H9 (cell line): ENCODE measurements around the gene LRRK1. TPM values are rescaled to one million over a fixed set of nuclear protein-coding genes. Genes with fewer than 3 reads are reported as not detected.

Experiments used
- DNase-seq: peaks from one replicate; pipeline ENCODE4 v3.0.0-alpha.2; 2017
- H2AFZ ChIP-seq: one replicate; pipeline ENCODE4 v1.6.1; 2013; ENCODE audit warnings: mild to moderate bottlenecking, low read length, control low read depth, moderate library complexity
- H2AK5ac ChIP-seq: 2 replicates; pipeline ENCODE4 v1.6.1; 2013; ENCODE audit warnings: low read length, control low read depth, mixed read lengths; ENCODE audit not compliant: insufficient read length
- H2BK120ac ChIP-seq: one replicate; pipeline ENCODE4 v1.6.1; 2013; ENCODE audit warnings: low read depth, mild to moderate bottlenecking, low read length, control low read depth, inconsistent platforms; ENCODE audit not compliant: poor library complexity, severe bottlenecking
- H2BK12ac ChIP-seq: 2 replicates; pipeline ENCODE4 v1.6.1; 2013; ENCODE audit warnings: low read length, control low read depth, mixed read lengths, low read depth; ENCODE audit not compliant: insufficient read length
- H2BK15ac ChIP-seq: 2 replicates; pipeline ENCODE4 v1.6.1; 2013; ENCODE audit warnings: low read depth, low read length, control low read depth
- H2BK20ac ChIP-seq: one replicate; pipeline ENCODE4 v1.6.1; 2013; ENCODE audit warnings: low read depth, mild to moderate bottlenecking, low read length, control low read depth, inconsistent platforms; ENCODE audit not compliant: poor library complexity, severe bottlenecking
- H2BK5ac ChIP-seq: 2 replicates; pipeline ENCODE4 v1.6.1; 2013; ENCODE audit warnings: low read length, control low read depth, mixed read lengths; ENCODE audit not compliant: insufficient read length
- H3K14ac ChIP-seq: 2 replicates; pipeline ENCODE4 v1.6.1; 2013; ENCODE audit warnings: low read length, control low read depth; ENCODE audit not compliant: insufficient read depth
- H3K18ac ChIP-seq: 2 replicates; pipeline ENCODE4 v1.6.1; 2013; ENCODE audit warnings: low read depth, mild to moderate bottlenecking, mixed read lengths, low read length, control low read depth; ENCODE audit not compliant: insufficient read length
- H3K23ac ChIP-seq: 2 replicates; pipeline ENCODE4 v1.6.1; 2013; ENCODE audit warnings: low read length, control low read depth, mixed read lengths, low read depth; ENCODE audit not compliant: insufficient read length
- H3K23me2 ChIP-seq: 2 replicates; pipeline ENCODE4 v1.6.1; 2013; ENCODE audit warnings: low read depth, mild to moderate bottlenecking, mixed read lengths, low read length, control low read depth; ENCODE audit not compliant: insufficient read length, poor library complexity, severe bottlenecking
- H3K27ac ChIP-seq: 2 replicates; pipeline ENCODE4 v1.5.1; 2013; ENCODE audit warnings: low read length, control low read depth, mixed read lengths, low read depth; ENCODE audit not compliant: insufficient read length
- H3K27me3 ChIP-seq: 2 replicates; pipeline ENCODE4 v1.6.1; 2013; ENCODE audit warnings: low read length, control low read depth, inconsistent platforms; ENCODE audit not compliant: insufficient read depth
- H3K4ac ChIP-seq: 2 replicates; pipeline ENCODE4 v1.6.1; 2013; ENCODE audit warnings: low read depth, mild to moderate bottlenecking, control low read depth, inconsistent platforms, low read length, moderate library complexity
- H3K4me1 ChIP-seq: 2 replicates; pipeline ENCODE4 v1.6.1; 2013; ENCODE audit warnings: low read length, control low read depth, inconsistent platforms; ENCODE audit not compliant: insufficient read depth
- H3K4me2 ChIP-seq: 2 replicates; pipeline ENCODE4 v1.6.1; 2013; ENCODE audit warnings: low read length, control low read depth, mixed read lengths; ENCODE audit not compliant: insufficient read length, insufficient read depth
- H3K56ac ChIP-seq: 2 replicates; pipeline ENCODE4 v1.6.1; 2013; ENCODE audit warnings: low read depth, mild to moderate bottlenecking, mixed read lengths, low read length, control low read depth; ENCODE audit not compliant: insufficient read length
- H3K79me1 ChIP-seq: 2 replicates; pipeline ENCODE4 v1.6.1; 2013; ENCODE audit warnings: low read depth, mild to moderate bottlenecking, moderate library complexity, low read length, control low read depth, inconsistent platforms; ENCODE audit not compliant: insufficient read depth, poor library complexity, severe bottlenecking
- H3K79me2 ChIP-seq: 2 replicates; pipeline ENCODE4 v1.6.1; 2013; ENCODE audit warnings: low read length, control low read depth, inconsistent platforms; ENCODE audit not compliant: insufficient read depth
- H3K9ac ChIP-seq: 2 replicates; pipeline ENCODE4 v1.6.1; 2013; ENCODE audit warnings: low read length, control low read depth, mixed read lengths; ENCODE audit not compliant: insufficient read length; ENCODE audit errors: extremely low read depth
- H3K9me3 ChIP-seq: one replicate; pipeline ENCODE4 v1.6.1; 2013; ENCODE audit warnings: low read depth, low read length, inconsistent platforms; ENCODE audit not compliant: control insufficient read depth
- H3T11ph ChIP-seq: one replicate; pipeline ENCODE4 v1.6.1; 2013; ENCODE audit warnings: mild to moderate bottlenecking, low read length, control low read depth, inconsistent platforms
- H4K20me1 ChIP-seq: one replicate; pipeline ENCODE4 v1.6.1; 2013; ENCODE audit not compliant: control insufficient read depth, insufficient read length, insufficient read depth
- H4K5ac ChIP-seq: 2 replicates; pipeline ENCODE4 v1.6.1; 2013; ENCODE audit warnings: low read depth, mild to moderate bottlenecking, mixed read lengths, low read length, control low read depth; ENCODE audit not compliant: insufficient read length
- H4K8ac ChIP-seq: replicated peaks from 2 replicates; pipeline ENCODE4 v1.6.1; 2013; ENCODE audit warnings: low read length, control low read depth, mixed read lengths, low read depth; ENCODE audit not compliant: insufficient read length
- H4K91ac ChIP-seq: 2 replicates; pipeline ENCODE4 v1.6.1; 2013; ENCODE audit warnings: low read depth, mild to moderate bottlenecking, moderate library complexity, mixed read lengths, low read length, control low read depth; ENCODE audit not compliant: insufficient read length
- H3K27ac Mint-ChIP-seq, 3 experiments: 2 replicates in 2 of 3; 3 replicates in 1 of 3; pipeline ENCODE4 v1.8.0; 2020 to 2021; ENCODE audit warnings: mixed read lengths in 3 of 3, mild to moderate bottlenecking in 1 of 3, moderate library complexity in 1 of 3
- H3K27me3 Mint-ChIP-seq: 2 replicates; pipeline ENCODE4 v1.8.0; 2021; ENCODE audit warnings: low read depth, mild to moderate bottlenecking, moderate library complexity, mixed read lengths
- H3K36me3 Mint-ChIP-seq, 3 experiments: 2 replicates in 2 of 3; 3 replicates in 1 of 3; pipeline ENCODE4 v1.8.0; 2020 to 2021; ENCODE audit warnings: low read depth in 3 of 3, mixed read lengths in 3 of 3; ENCODE audit not compliant: insufficient read depth in 1 of 3
- H3K4me1 Mint-ChIP-seq, 2 experiments: 2 replicates each; pipeline ENCODE4 v1.8.0; 2020; ENCODE audit warnings: mixed read lengths in 2 of 2
- H3K4me3 Mint-ChIP-seq, 2 experiments: 2 replicates in 1 of 2; 3 replicates in 1 of 2; pipeline ENCODE4 v1.8.0; 2020 to 2021; ENCODE audit warnings: mild to moderate bottlenecking in 2 of 2, mixed read lengths in 2 of 2, moderate library complexity in 1 of 2
- H3K9me3 Mint-ChIP-seq, 2 experiments: 2 replicates in 1 of 2; 3 replicates in 1 of 2; pipeline ENCODE4 v1.8.0; 2020; ENCODE audit warnings: mild to moderate bottlenecking in 2 of 2, mixed read lengths in 2 of 2, moderate library complexity in 1 of 2
- WGBS: extraction: QIAGEN DNeasy Blood & Tissue Kit; methylation state at CpG from one replicate; pipeline ENCODE4 v1.1.7; 2013; ENCODE audit warnings: missing lambda C conversion rate, low lambda C conversion rate, mixed read lengths; ENCODE audit not compliant: insufficient read length; ENCODE audit errors: extremely low coverage; 5-methylcytosine and 5-hydroxymethylcytosine counted together
- total RNA-seq: library from RNA; stranded (reverse); gene quantifications from 2 replicates; pipeline ENCODE4 v1.2.1, GENCODE V29; 2021
- TF ChIP-seq, protein P1 (sequence below): fragments of 200-600 bp; sonication (generic); conservative IDR thresholded peaks from 3 replicates; pipeline ENCODE4 v1.8.0; 2021; ENCODE audit warnings: antibody characterized with exemption, mild to moderate bottlenecking

The LRRK1 gene
- total RNA-seq, 1 experiment from 2014 or later, result 4.0 TPM

DNA sequence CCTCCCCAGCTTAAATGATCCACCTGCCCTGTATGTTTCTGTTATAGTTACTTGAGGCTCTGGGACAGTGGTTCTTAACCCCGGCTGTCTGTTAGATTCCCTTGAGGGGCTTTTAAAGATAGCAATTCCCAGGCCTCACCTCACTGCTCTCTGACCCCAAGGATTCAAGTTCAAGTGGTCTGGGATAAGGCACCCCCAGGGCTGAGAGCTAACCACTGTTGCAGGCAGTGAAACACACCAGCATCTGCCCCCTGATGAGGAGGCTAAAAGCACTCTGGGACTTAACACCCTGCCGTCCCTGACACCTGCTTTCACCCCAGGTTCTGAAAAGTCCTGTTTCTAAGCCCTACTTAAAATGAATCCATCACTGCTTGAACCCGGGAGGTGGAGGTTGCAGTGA, 103.7 kb downstream of the LRRK1 start:
- TF ChIP-seq, protein P1, sequence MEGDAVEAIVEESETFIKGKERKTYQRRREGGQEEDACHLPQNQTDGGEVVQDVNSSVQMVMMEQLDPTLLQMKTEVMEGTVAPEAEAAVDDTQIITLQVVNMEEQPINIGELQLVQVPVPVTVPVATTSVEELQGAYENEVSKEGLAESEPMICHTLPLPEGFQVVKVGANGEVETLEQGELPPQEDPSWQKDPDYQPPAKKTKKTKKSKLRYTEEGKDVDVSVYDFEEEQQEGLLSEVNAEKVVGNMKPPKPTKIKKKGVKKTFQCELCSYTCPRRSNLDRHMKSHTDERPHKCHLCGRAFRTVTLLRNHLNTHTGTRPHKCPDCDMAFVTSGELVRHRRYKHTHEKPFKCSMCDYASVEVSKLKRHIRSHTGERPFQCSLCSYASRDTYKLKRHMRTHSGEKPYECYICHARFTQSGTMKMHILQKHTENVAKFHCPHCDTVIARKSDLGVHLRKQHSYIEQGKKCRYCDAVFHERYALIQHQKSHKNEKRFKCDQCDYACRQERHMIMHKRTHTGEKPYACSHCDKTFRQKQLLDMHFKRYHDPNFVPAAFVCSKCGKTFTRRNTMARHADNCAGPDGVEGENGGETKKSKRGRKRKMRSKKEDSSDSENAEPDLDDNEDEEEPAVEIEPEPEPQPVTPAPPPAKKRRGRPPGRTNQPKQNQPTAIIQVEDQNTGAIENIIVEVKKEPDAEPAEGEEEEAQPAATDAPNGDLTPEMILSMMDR, result no peak
- H4K91ac ChIP-seq, result no peak overlapping the region

More for the DNA sequence above, 103.7 kb downstream of the LRRK1 start:
- no peak overlapping the region for H3K56ac ChIP-seq
- no peak overlapping the region for H2BK5ac ChIP-seq
- H3K9ac ChIP-seq, result no peak overlapping the region
- no peaks in the 10 kb centered on the region for H3K79me1 ChIP-seq
- H3K18ac ChIP-seq, result no peak overlapping the region
- no peaks in the 10 kb centered on the region for H3K9me3 ChIP-seq
- no peak overlapping the region for H3T11ph ChIP-seq
- no peak overlapping the region for H2BK120ac ChIP-seq
- H3K27me3 ChIP-seq, result no peaks in the 10 kb centered on the region
- H3K14ac ChIP-seq, result no peak overlapping the region
- H4K8ac ChIP-seq, result no peak overlapping the region
- Mint-ChIP-seq H3K4me1 (peaks cover 13 to 24% of the 10 kb centered on the region in 2 experiments), H3K27ac (no peak overlapping the region), H3K27me3 (peaks cover 3% of the 10 kb centered on the region), H3K9me3 (peaks cover 0 to 3% of the 10 kb centered on the region in 2 experiments; a peak in 1 of 5 replicates), H3K36me3 (peaks cover 0 to 1% (median 0%) of the 10 kb centered on the region in 3 experiments; a peak in 3 of 7 replicates), H3K4me3 (no peak overlapping the region)
- H3K23me2 ChIP-seq, result no peaks in the 10 kb centered on the region
- no CpG with 5 or more reads among the region's 3 CpGs for WGBS
- no peak overlapping the region for H2BK15ac ChIP-seq
- no peak overlapping the region for H2BK20ac ChIP-seq
- H3K27ac ChIP-seq, result no peak overlapping the region
- no peaks in the 10 kb centered on the region for H3K79me2 ChIP-seq
- H2AK5ac ChIP-seq, result no peak overlapping the region
- no peak overlapping the region for H3K4ac ChIP-seq
- H2AFZ ChIP-seq, result no peak overlapping the region
- H2BK12ac ChIP-seq, result no peak overlapping the region
- H4K20me1 ChIP-seq, result no peaks in the 10 kb centered on the region
- peak; percentile 2 for DNase-seq
- H4K5ac ChIP-seq, result no peak overlapping the region
- H3K4me1 ChIP-seq, result peaks cover 2% of the 10 kb centered on the region; the same call in 1 of the 2 replicates
- H3K23ac ChIP-seq, result no peak overlapping the region
- no peak overlapping the region for H3K4me2 ChIP-seq
